ENCODE data around the gene HGFAC. TPM values are rescaled to one million over a fixed set of nuclear protein-coding genes. Genes with fewer than 3 reads are reported as not detected.

Gene HGFAC
- total RNA-seq, 4 donors from 2014 or later = 0.38 TPM; not detected in 3

GRCh38 chr4:3446631-3447320 is 5.0 kb downstream of the HGFAC start:
- peaks cover 6 to 19% (median 8%) of the 10 kb centered on the region in 3 donors for H3K4me1 ChIP-seq
- TF ChIP-seq POLR2A (IDR thresholded peaks at IDR 0.05) (no peak), CTCF (IDR thresholded peaks at IDR 0.05) (no peak)
- no peak overlapping the region for H3K27ac ChIP-seq
- H3K9me3 ChIP-seq = no peaks in the 10 kb centered on the region
- DNase-seq = no peak
- intact Hi-C loops (cut with DNase I) = no loop called here
- no peak overlapping the region for H3K4me3 ChIP-seq
- no peaks in the 10 kb centered on the region for H3K36me3 ChIP-seq
- H3K27me3 ChIP-seq = peaks cover 0 to 10% (median 0%) of the 10 kb centered on the region in 4 donors
- WGBS, 2 donors = 50% methylated on average over 1 of the region's 22 CpGs; no CpG with 5 or more reads in 1 of the 2 donors

DNA sequence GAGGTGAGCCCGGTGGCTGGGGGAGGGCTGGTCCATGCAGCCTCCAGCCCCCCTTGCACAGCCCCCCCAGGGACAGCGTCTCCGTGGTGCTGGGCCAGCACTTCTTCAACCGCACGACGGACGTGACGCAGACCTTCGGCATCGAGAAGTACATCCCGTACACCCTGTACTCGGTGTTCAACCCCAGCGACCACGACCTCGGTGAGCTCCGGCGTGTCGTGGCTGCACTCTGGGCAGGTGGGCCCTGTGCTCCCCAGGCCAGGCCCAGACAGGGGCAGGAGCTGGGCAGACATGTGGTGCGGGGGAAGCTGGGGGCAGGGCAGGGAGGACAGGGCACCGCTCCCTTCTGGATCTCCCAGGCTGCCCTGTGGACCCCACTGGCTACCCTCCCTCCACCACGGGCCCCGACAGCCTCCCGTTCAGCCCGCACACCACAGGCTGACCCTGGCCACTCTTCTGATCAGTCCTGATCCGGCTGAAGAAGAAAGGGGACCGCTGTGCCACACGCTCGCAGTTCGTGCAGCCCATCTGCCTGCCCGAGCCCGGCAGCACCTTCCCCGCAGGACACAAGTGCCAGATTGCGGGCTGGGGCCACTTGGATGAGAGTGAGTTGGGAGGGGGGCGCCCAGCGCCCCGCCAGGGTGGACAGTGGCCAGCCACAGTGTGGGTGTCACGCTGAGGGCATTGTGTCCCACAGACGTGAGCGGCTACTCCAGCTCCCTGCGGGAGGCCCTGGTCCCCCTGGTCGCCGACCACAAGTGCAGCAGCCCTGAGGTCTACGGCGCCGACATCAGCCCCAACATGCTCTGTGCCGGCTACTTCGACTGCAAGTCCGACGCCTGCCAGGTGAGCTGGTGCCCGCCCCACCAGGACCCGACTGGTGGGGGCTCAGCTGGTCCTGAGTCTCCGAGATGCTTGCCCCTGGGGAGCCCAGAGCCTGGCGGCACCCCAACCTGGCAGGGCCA is 5.9 kb downstream of the HGFAC start:
- TF ChIP-seq CTCF (IDR thresholded peaks at IDR 0.05) = no peak
- no peak for TF ChIP-seq POLR2A (IDR thresholded peaks at IDR 0.05)

DNA sequence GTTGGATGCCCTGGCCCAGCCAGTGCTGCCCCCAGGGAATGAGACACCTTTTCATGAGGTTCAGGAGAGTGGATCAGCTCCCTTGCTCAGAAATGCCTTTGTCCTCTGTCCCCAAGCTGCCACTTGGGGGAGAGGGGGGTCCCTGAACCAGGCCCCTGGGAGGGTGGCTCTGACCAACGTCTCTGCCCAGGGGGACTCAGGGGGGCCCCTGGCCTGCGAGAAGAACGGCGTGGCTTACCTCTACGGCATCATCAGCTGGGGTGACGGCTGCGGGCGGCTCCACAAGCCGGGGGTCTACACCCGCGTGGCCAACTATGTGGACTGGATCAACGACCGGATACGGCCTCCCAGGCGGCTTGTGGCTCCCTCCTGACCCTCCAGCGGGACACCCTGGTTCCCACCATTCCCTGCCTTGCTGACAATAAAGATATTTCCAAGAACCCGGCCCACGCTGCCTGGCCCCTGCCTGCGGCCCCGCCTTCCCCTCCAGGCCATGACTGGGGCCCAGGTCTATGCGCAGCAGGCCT is 7.3 kb downstream of the HGFAC start:
- TF ChIP-seq POLR2A (IDR thresholded peaks at IDR 0.05) = no peak
- TF ChIP-seq CTCF (IDR thresholded peaks at IDR 0.05) = no peak
- H3K36me3 ChIP-seq = no peaks in the 10 kb centered on the region
- peaks cover 0 to 15% (median 6%) of the 10 kb centered on the region in 3 donors for H3K4me1 ChIP-seq
- no peak overlapping the region for H3K4me3 ChIP-seq
- WGBS, 2 donors = 90 to 92% methylated on average over 14 of the region's 21 CpGs
- no peak for DNase-seq
- no peak overlapping the region for H3K27ac ChIP-seq
- H3K27me3 ChIP-seq = peaks cover 0 to 5% (median 0%) of the 10 kb centered on the region in 4 donors
- intact Hi-C loops (cut with DNase I) = no loop called here
- H3K9me3 ChIP-seq = no peaks in the 10 kb centered on the region

More for the DNA sequence above, 5.9 kb downstream of the HGFAC start:
- DNase-seq = no peak
- Histone ChIP-seq H3K9me3 (no peaks in the 10 kb centered on the region), H3K4me1 (peaks cover 6 to 26% (median 9%) of the 10 kb centered on the region in 3 donors), H3K27me3 (peaks cover 0 to 10% (median 0%) of the 10 kb centered on the region in 4 donors), H3K36me3 (no peaks in the 10 kb centered on the region), H3K4me3 (no peak overlapping the region), H3K27ac (no peak overlapping the region)
- intact Hi-C loops (cut with DNase I) = no loop called here
- WGBS, 2 donors = 90 to 100% methylated on average over 5 to 6 of the region's 53 CpGs

DNA sequence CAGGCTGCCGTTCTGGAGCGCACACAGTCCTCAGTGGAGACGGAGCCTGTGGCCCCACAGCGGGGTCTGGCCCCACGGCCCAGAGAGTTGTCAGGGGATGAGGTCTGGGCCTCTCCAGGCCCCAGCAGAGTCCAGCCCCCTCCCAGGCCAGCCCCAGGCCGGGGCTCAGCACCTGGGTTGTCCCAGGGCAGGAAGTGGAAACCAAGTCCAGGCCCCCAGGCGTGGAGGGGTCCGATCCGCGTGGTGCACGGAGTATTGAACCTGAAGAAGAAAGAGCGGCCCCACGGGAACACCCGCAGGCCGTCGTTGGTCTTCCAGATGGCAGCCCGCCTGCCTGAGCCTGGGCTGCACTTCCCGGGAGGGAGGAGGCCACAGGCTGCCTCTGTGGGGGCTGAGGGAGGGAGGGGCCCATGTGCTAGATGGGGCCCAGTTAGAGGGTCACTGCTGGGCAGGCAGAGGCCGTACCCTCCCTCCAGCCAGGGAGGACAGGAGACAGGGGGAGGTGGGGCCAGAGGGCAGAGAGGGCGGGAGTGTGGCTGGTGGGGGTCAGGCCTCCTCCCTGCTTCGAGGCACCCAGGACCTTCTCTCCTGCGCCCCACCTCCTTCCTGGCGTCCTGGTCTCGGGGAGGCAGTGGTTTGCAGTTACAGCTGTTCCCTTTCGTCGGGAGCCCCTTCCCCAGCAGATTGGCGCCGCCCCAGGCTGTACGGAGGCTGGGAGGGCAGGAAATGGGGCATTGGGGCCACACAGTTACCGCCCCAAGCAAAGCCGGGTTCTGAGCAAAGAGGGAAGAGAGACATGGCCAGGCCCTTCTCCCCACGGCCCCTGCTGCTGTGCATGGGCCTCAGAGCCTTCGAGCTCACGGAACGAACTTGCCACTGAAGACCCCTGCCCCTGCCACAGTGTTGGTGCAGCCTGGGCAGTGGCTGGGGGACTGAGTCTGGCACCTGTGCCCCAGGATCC is 8.1 kb downstream of the HGFAC start:
- Histone ChIP-seq H3K4me1 (peaks cover 0 to 15% (median 6%) of the 10 kb centered on the region in 3 donors), H3K4me3 (no peak overlapping the region), H3K27ac (no peak overlapping the region), H3K27me3 (no peaks in the 10 kb centered on the region), H3K9me3 (peaks cover 0 to under 1% (median under 1%) of the 10 kb centered on the region in 3 donors), H3K36me3 (no peaks in the 10 kb centered on the region)
- intact Hi-C loops (cut with DNase I) = no loop called here
- WGBS, 2 donors = 87 to 88% methylated on average over 8 to 11 of the region's 35 CpGs
- no peak for DNase-seq
- TF ChIP-seq POLR2A (IDR thresholded peaks at IDR 0.05) = no peak
- no peak for TF ChIP-seq CTCF (IDR thresholded peaks at IDR 0.05)

Measured in esophagus squamous epithelium (tissue), 5 donors.